ENCODE data around the gene SLC2A9. TPM values are rescaled to one million over a fixed set of nuclear protein-coding genes. Genes with fewer than 3 reads are reported as not detected.

SLC2A9 gene
- polyA plus RNA-seq, 2 of the 4 experiments (the other 2 are of a cell fraction), result 0.62 to 0.70 TPM

GRCh38 chr4:9962611-9963314, 58.5 kb downstream of the SLC2A9 start:
- DNase-seq (ENCODE audit: low read depth in 1 of 2, low spot score in 1 of 2), result no peak

GRCh38 chr4:9954468-9954867, 66.8 kb downstream of the SLC2A9 start:
- H3K4me3 ChIP-seq, result no peak overlapping the region
- CTCF ChIA-PET, result no interaction called here
- H3K4me2 ChIP-seq, result no peak overlapping the region
- no peaks in the 10 kb centered on the region for H3K9me3 ChIP-seq
- no peak for FAIRE-seq
- TF ChIP-seq EP300 (IDR thresholded peaks at IDR 0.05) (no peak), RNF2 (IDR thresholded peaks at IDR 0.05; ENCODE audit: borderline replicate concordance, low read depth) (no peak), HOXA7 (CRISPR knock-in tag; IDR thresholded peaks at IDR 0.05) (no peak), POLR2A (IDR thresholded peaks at IDR 0.05; ENCODE audit: low read length) (no peak), RARB (CRISPR knock-in tag; IDR thresholded peaks at IDR 0.05) (no peak), PHF8 (IDR thresholded peaks at IDR 0.05; ENCODE audit: borderline replicate concordance, low read depth) (no peak), EHMT2 (IDR thresholded peaks at IDR 0.05; ENCODE audit: low read depth) (no peak), HOXB5 (CRISPR knock-in tag; IDR thresholded peaks at IDR 0.05) (no peak)
- WGBS (ENCODE audit: missing lambda C conversion rate), result 69% methylated on average over 3 of the region's 3 CpGs
- H3K27ac ChIP-seq, result no peak overlapping the region
- DNase-seq (ENCODE audit: low read depth in 1 of 2, low spot score in 1 of 2), result no peak
- ATAC-seq, result no peak
- H3K4me1 ChIP-seq, result no peaks in the 10 kb centered on the region
- POLR2A ChIA-PET, result no interaction called here

More at GRCh38 chr4:9962611-9963314, 58.5 kb downstream of the SLC2A9 start:
- Histone ChIP-seq H3K4me1 (no peaks in the 10 kb centered on the region), H3K9me3 (no peaks in the 10 kb centered on the region; the same call in 1 of the 3 replicates), H3K27ac (no peak overlapping the region), H3K4me3 (no peak overlapping the region), H3K4me2 (no peak overlapping the region)
- ATAC-seq, result no peak
- no peak for TF ChIP-seq CHD4 (IDR thresholded peaks at IDR 0.05; ENCODE audit: borderline replicate concordance)
- TF ChIP-seq ZC3H11A (IDR thresholded peaks at IDR 0.05), result no peak
- no peak for TF ChIP-seq EHMT2 (IDR thresholded peaks at IDR 0.05; ENCODE audit: low read depth)
- no peak for TF ChIP-seq HEYL (CRISPR knock-in tag; IDR thresholded peaks at IDR 0.05)
- no peak for TF ChIP-seq BHLHE40 (IDR thresholded peaks at IDR 0.05; ENCODE audit: low read depth, low read length)
- no peak for TF ChIP-seq HOXB13 (CRISPR knock-in tag; IDR thresholded peaks at IDR 0.05; ENCODE audit: low read depth)
- no peak for TF ChIP-seq GATA3 (IDR thresholded peaks at IDR 0.05; ENCODE audit: borderline replicate concordance)
- TF ChIP-seq TP53 (CRISPR knock-in tag; IDR thresholded peaks at IDR 0.05), result no peak
- no peak for TF ChIP-seq ESRRA (IDR thresholded peaks at IDR 0.05; ENCODE audit: borderline replicate concordance, low read length)
- 41% methylated on average over 5 of the region's 5 CpGs for whole genome bisulfite sequencing (ENCODE audit: missing lambda C conversion rate)
- ChIA-PET POLR2A (no interaction called here), CTCF (no interaction called here)
- no peak for FAIRE-seq

GRCh38 chr4:9953089-9953488, 68.2 kb downstream of the SLC2A9 start:
- WGBS (ENCODE audit: missing lambda C conversion rate), result 62% methylated on average over 4 of the region's 4 CpGs
- Histone ChIP-seq H3K4me3 (no peak overlapping the region), H3K4me2 (no peak overlapping the region), H3K9me3 (no peaks in the 10 kb centered on the region), H3K4me1 (no peaks in the 10 kb centered on the region), H3K27ac (no peak overlapping the region)
- no peak for DNase-seq (ENCODE audit: low read depth in 1 of 2, low spot score in 1 of 2)
- ChIA-PET POLR2A (no interaction called here), CTCF (no interaction called here)
- TF ChIP-seq TP53 (CRISPR knock-in tag; IDR thresholded peaks at IDR 0.05), result no peak
- TF ChIP-seq HEYL (CRISPR knock-in tag; IDR thresholded peaks at IDR 0.05), result no peak
- TF ChIP-seq E2F6 (IDR thresholded peaks at IDR 0.05; ENCODE audit: borderline replicate concordance, low read depth), result no peak
- TF ChIP-seq ESRRA (IDR thresholded peaks at IDR 0.05; ENCODE audit: borderline replicate concordance, low read length), result no peak
- TF ChIP-seq FOSB (CRISPR knock-in tag; IDR thresholded peaks at IDR 0.05), result no peak
- no peak for TF ChIP-seq CHD2 (IDR thresholded peaks at IDR 0.05; ENCODE audit: low read length, partially characterized antibody)
- TF ChIP-seq HOXB5 (CRISPR knock-in tag; IDR thresholded peaks at IDR 0.05), result no peak
- TF ChIP-seq RARB (CRISPR knock-in tag; IDR thresholded peaks at IDR 0.05), result no peak
- TF ChIP-seq RCOR1 (IDR thresholded peaks at IDR 0.05; ENCODE audit: low read depth, low read length), result no peak
- TF ChIP-seq TFCP2L1 (CRISPR knock-in tag; IDR thresholded peaks at IDR 0.05), result no peak
- no peak for TF ChIP-seq GATA3 (IDR thresholded peaks at IDR 0.05; ENCODE audit: borderline replicate concordance)
- TF ChIP-seq EHMT2 (IDR thresholded peaks at IDR 0.05; ENCODE audit: low read depth), result no peak
- TF ChIP-seq ZFP36 (IDR thresholded peaks at IDR 0.05; ENCODE audit: borderline replicate concordance, partially characterized antibody), result no peak
- TF ChIP-seq NPAS2 (CRISPR knock-in tag; IDR thresholded peaks at IDR 0.05; ENCODE audit: borderline replicate concordance), result no peak
- no peak for TF ChIP-seq POLR2A (IDR thresholded peaks at IDR 0.05; ENCODE audit: low read length)
- no peak for TF ChIP-seq CTCF (IDR thresholded peaks at IDR 0.05)
- no peak for TF ChIP-seq CHD4 (IDR thresholded peaks at IDR 0.05; ENCODE audit: borderline replicate concordance)
- TF ChIP-seq PBX3 (IDR thresholded peaks at IDR 0.05), result no peak
- TF ChIP-seq MAX (IDR thresholded peaks at IDR 0.05), result no peak
- TF ChIP-seq CEBPB (IDR thresholded peaks at IDR 0.05), result no peak
- FAIRE-seq, result no peak
- no peak for ATAC-seq

Data from A549 (cell line).